ENCODE data around the gene ACYP2.

Gene ACYP2

DNA sequence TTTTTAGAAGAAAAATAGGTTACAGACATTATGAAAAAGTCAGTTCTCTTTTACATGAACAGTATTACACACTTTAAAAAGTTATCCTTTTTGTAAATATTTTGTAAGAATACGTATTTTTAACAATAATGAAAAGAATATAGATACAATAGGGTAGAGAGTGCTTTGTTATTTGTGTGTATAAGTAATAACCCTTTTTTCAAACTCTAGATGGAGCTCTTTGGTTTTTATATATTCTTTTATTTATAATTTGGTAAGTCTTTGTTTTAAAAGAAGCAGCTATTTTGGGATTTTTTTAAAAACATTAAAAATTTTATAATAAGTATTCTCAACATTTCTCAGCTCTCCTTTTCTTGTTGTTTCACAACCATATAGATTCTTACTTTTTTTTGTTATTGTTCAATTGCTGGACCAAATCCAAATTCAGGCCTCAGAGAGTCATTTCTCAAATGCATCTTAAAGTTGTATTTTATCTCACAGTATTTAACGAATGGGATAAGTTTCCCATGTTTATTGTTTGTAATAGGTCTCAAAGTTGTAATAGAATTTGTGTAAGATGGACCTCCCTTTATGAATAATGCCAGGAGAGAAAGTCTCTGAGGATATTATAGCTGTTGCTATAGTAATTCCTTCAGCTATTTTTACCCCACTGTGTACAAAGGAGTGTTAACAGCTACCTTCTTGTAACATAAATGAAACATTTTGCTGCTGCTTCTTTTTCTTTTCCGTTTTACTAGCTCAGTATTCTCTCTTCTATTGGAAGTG, 46.4 kb downstream of the ACYP2 start:
- no peak for DNase-seq
- H3K27ac ChIP-seq, result no peak overlapping the region
- TF ChIP-seq, protein P1, sequence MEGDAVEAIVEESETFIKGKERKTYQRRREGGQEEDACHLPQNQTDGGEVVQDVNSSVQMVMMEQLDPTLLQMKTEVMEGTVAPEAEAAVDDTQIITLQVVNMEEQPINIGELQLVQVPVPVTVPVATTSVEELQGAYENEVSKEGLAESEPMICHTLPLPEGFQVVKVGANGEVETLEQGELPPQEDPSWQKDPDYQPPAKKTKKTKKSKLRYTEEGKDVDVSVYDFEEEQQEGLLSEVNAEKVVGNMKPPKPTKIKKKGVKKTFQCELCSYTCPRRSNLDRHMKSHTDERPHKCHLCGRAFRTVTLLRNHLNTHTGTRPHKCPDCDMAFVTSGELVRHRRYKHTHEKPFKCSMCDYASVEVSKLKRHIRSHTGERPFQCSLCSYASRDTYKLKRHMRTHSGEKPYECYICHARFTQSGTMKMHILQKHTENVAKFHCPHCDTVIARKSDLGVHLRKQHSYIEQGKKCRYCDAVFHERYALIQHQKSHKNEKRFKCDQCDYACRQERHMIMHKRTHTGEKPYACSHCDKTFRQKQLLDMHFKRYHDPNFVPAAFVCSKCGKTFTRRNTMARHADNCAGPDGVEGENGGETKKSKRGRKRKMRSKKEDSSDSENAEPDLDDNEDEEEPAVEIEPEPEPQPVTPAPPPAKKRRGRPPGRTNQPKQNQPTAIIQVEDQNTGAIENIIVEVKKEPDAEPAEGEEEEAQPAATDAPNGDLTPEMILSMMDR (IDR thresholded peaks at IDR 0.05; ENCODE audit: low read depth, low read length, missing control alignments), result no peak
- H3K36me3 ChIP-seq (replicated peaks), result no peaks in the 10 kb centered on the region
- H3K27me3 ChIP-seq (replicated peaks), result no peaks in the 10 kb centered on the region
- in situ Hi-C loops (cut with HindIII; ENCODE audit: low pct_ligation_motif_present, low sequenced_read_pairs), result no loop called here
- H3K4me3 ChIP-seq (ENCODE audit: low read depth, low read length), result no peak overlapping the region

DNA sequence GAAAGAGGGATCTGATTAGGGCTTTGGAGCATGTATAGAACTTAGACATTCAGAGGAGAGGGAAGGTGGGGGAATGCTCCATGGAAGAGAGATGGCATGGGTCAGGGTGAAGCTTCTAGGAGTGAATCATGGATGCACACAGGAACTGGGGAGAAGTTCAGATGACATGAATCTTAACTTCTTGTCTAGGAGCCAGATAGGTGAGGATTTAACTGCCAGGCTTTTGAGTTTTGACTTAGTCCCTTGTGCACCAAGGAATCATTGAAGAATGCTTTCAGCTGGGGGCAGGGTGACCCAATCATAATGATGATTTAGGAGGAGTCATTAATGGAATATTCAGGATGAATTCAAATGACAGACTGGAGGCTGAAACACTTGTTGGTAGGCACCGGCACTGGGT, 48.7 kb downstream of the ACYP2 start:
- Histone ChIP-seq H3K36me3 (replicated peaks) (no peaks in the 10 kb centered on the region), H3K27me3 (replicated peaks) (no peaks in the 10 kb centered on the region), H3K4me3 (ENCODE audit: low read depth, low read length) (no peak overlapping the region), H3K27ac (no peak overlapping the region)
- TF ChIP-seq, protein P1 (IDR thresholded peaks at IDR 0.05; ENCODE audit: low read depth, low read length, missing control alignments), result no peak
- no peak for DNase-seq
- in situ Hi-C loops (cut with HindIII; ENCODE audit: low pct_ligation_motif_present, low sequenced_read_pairs), result no loop called here

DNA sequence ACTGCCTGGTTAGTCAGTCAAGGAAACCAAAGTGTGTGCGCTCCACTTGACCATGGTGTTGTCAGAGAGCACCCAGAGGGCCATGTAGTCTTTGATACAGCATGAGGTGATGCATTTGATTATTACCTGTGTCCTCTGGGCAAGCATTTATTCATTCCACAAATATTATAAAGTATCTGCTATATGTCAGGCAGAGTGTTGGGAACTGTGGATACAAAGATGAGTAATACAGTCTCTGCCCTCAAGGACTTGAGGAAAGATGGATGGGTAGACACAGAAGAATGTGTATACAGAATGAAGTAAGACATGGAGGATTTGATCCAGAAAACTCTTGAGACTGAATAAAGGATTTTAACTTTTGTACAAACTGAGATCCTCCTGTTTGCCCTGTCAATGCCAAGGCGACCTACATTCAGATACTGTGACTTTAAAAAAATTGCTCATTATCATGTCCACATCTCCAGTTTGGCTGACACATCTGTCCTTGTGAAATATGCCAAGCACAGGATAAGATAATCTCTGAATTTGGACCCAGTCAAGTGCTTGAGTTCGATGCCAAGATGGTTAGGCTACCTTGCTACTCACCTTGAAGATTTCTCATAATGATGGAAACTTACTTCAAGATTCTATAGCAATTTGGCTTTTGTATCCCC, 50.8 kb downstream of the ACYP2 start:
- Histone ChIP-seq H3K36me3 (replicated peaks) (no peaks in the 10 kb centered on the region), H3K27me3 (replicated peaks) (no peaks in the 10 kb centered on the region), H3K27ac (no peak overlapping the region), H3K4me3 (ENCODE audit: low read depth, low read length) (no peak overlapping the region)
- DNase-seq, result no peak
- TF ChIP-seq, protein P1 (IDR thresholded peaks at IDR 0.05; ENCODE audit: low read depth, low read length, missing control alignments), result no peak
- in situ Hi-C loops (cut with HindIII; ENCODE audit: low pct_ligation_motif_present, low sequenced_read_pairs), result no loop called here

DNA sequence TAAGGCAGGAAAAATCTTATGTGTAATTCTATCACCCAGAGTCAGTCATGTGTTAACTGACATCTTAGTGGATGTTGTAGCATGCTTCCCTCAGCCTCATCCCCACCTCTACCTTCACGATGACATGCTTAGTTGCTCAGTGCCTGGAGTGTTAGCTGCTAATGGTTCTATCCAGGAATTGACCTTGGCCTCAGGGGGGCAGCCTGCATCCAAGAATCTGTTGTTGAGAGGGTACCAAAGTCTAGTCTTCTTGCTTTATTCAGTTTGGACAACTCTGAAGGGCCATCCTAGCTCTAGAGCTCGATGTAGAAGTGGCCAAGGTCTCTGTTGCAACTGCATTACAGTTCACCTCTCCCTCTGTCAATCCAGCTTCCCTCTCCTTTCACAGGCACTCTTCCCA, 61.2 kb downstream of the ACYP2 start:
- Histone ChIP-seq H3K36me3 (replicated peaks) (no peaks in the 10 kb centered on the region), H3K27ac (no peak overlapping the region), H3K27me3 (replicated peaks) (no peaks in the 10 kb centered on the region), H3K4me3 (ENCODE audit: low read depth, low read length) (no peak overlapping the region)
- in situ Hi-C loops (cut with HindIII; ENCODE audit: low pct_ligation_motif_present, low sequenced_read_pairs), result no loop called here
- TF ChIP-seq, protein P1 (IDR thresholded peaks at IDR 0.05; ENCODE audit: low read depth, low read length, missing control alignments), result peak; percentile 77
- peak; percentile 55 for DNase-seq

DNA sequence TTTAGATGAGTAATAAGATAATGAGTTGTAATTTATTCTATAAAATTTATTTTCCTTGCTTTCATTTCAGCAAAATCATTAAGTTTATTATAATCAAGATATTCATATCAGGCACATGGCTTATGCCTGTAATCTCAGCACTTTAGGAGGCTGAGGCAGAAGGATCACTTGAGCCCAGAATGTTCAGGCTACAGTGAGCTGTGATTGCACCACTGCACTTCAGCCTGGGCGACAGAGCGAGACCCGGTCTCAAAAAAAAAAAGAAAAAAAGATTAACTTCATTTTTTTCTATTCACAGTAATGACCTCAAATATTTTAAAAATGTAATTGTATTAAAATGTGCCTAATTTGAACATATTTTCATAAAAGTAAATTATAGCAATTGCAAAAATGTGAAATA, 67.9 kb downstream of the ACYP2 start:
- H3K27me3 ChIP-seq (replicated peaks), result no peaks in the 10 kb centered on the region
- TF ChIP-seq, protein P1 (IDR thresholded peaks at IDR 0.05; ENCODE audit: low read depth, low read length, missing control alignments), result no peak
- H3K27ac ChIP-seq, result no peak overlapping the region
- H3K4me3 ChIP-seq (ENCODE audit: low read depth, low read length), result no peak overlapping the region
- in situ Hi-C loops (cut with HindIII; ENCODE audit: low pct_ligation_motif_present, low sequenced_read_pairs), result no loop called here
- no peaks in the 10 kb centered on the region for H3K36me3 ChIP-seq (replicated peaks)
- no peak for DNase-seq

Data from brain microvascular endothelial cell (primary cell).